Type B pancreatic cell (in vitro differentiated cells): ENCODE data around the gene EPB41L2. TPM values are rescaled to one million over a fixed set of nuclear protein-coding genes. Genes with fewer than 3 reads are reported as not detected.
A peak's percentile ranks its signal among the peaks of the same experiment; 100 is the strongest.

Experiments
- DNase-seq: peaks from one replicate; pipeline ENCODE4 v3.0.0; 2021; ENCODE audit warnings: mixed read lengths; ENCODE audit not compliant: unreplicated experiment; ENCODE audit errors: extremely low spot score
- H3K27ac Mint-ChIP-seq: 2 replicates; pipeline ENCODE4 v1.8.0; 2021; ENCODE audit warnings: mild to moderate bottlenecking, mixed read lengths
- H3K27me3 Mint-ChIP-seq: 2 replicates; pipeline ENCODE4 v1.8.0; 2021; ENCODE audit warnings: mixed read lengths
- H3K36me3 Mint-ChIP-seq: 2 replicates; pipeline ENCODE4 v1.8.0; 2021; ENCODE audit warnings: mixed read lengths
- H3K4me1 Mint-ChIP-seq: one replicate; pipeline ENCODE4 v1.8.0; 2021; ENCODE audit warnings: mixed read lengths; ENCODE audit not compliant: unreplicated experiment
- H3K4me3 Mint-ChIP-seq: 2 replicates; pipeline ENCODE4 v1.8.0; 2021; ENCODE audit warnings: mild to moderate bottlenecking, mixed read lengths
- H3K9me3 Mint-ChIP-seq: 2 replicates; pipeline ENCODE4 v1.8.0; 2021; ENCODE audit warnings: mixed read lengths
- CTCF ChIP-seq: fragments of 200-600 bp; sonication (generic); conservative IDR thresholded peaks from 2 replicates; pipeline ENCODE4 v1.5.0; 2021; ENCODE audit warnings: antibody characterized with exemption, mild to moderate bottlenecking
- total RNA-seq: library from RNA; stranded (reverse); gene quantifications from 2 replicates; pipeline ENCODE4 v1.2.1, GENCODE V29; 2021; ENCODE audit warnings: low replicate concordance

The EPB41L2 gene
- total RNA-seq, 1 donor from 2014 or later, result 74.8 TPM

- H3K27ac Mint-ChIP-seq, result no peak overlapping the region
- H3K27me3 Mint-ChIP-seq, result no peaks in the 10 kb centered on the region
- H3K4me1 Mint-ChIP-seq, result peaks cover 5% of the 10 kb centered on the region
- H3K9me3 Mint-ChIP-seq, result no peaks in the 10 kb centered on the region
- peaks cover 5% of the 10 kb centered on the region for H3K36me3 Mint-ChIP-seq
- DNase-seq, result no peak
- TF ChIP-seq CTCF, result peak; percentile 93
- H3K4me3 Mint-ChIP-seq, result no peak overlapping the region
Measured at GRCh38 chr6:130872250-130873095, 190.6 kb downstream of the EPB41L2 start.

- DNase-seq, result no peak
- Mint-ChIP-seq H3K4me3 (no peak overlapping the region), H3K27ac (no peak overlapping the region), H3K4me1 (peaks cover 5% of the 10 kb centered on the region), H3K27me3 (no peaks in the 10 kb centered on the region), H3K36me3 (peaks cover 5% of the 10 kb centered on the region), H3K9me3 (no peaks in the 10 kb centered on the region)
- TF ChIP-seq CTCF, result no peak
Measured at GRCh38 chr6:130870179-130870880, 192.7 kb downstream of the EPB41L2 start.

- Mint-ChIP-seq H3K4me1 (peaks cover 5% of the 10 kb centered on the region), H3K27ac (no peak overlapping the region), H3K9me3 (no peaks in the 10 kb centered on the region), H3K36me3 (peaks cover 5% of the 10 kb centered on the region), H3K27me3 (no peaks in the 10 kb centered on the region), H3K4me3 (no peak overlapping the region)
- TF ChIP-seq CTCF, result no peak
- no peak for DNase-seq
Measured at GRCh38 chr6:130869681-130870080, 193.4 kb downstream of the EPB41L2 start.

- peaks cover 5% of the 10 kb centered on the region for H3K4me1 Mint-ChIP-seq
- H3K27ac Mint-ChIP-seq, result no peak overlapping the region
- peaks cover 5% of the 10 kb centered on the region for H3K36me3 Mint-ChIP-seq
- no peak for DNase-seq
- no peak for TF ChIP-seq CTCF
- H3K4me3 Mint-ChIP-seq, result no peak overlapping the region
- no peaks in the 10 kb centered on the region for H3K27me3 Mint-ChIP-seq
- no peaks in the 10 kb centered on the region for H3K9me3 Mint-ChIP-seq
Measured at GRCh38 chr6:130865793-130866192, 197.3 kb downstream of the EPB41L2 start.

GRCh38 chr6:130864344-130864743 is 198.7 kb downstream of the EPB41L2 start:
- peaks cover 7% of the 10 kb centered on the region for H3K36me3 Mint-ChIP-seq
- peaks cover 4% of the 10 kb centered on the region for H3K27me3 Mint-ChIP-seq
- H3K4me3 Mint-ChIP-seq, result no peak overlapping the region
- H3K27ac Mint-ChIP-seq, result no peak overlapping the region
- no peak for TF ChIP-seq CTCF
- H3K4me1 Mint-ChIP-seq, result peaks cover 12% of the 10 kb centered on the region
- DNase-seq, result no peak
- H3K9me3 Mint-ChIP-seq, result peaks cover 7% of the 10 kb centered on the region
